SK-MEL-5 (cell line): ENCODE results near the gene NOL11. TPM values are rescaled to one million over a fixed set of nuclear protein-coding genes. Genes with fewer than 3 reads are reported as not detected.
A peak's percentile ranks its signal among the peaks of the same experiment; 100 is the strongest.
"Not testable (repeated sequence)": the region's sequence is repeated elsewhere in the genome, so short reads cannot be mapped to it uniquely, and the experiment has no call there.

Experiments used
- DNase-seq: peaks from one replicate; pipeline ENCODE4 v3.0.0-alpha.2; 2016; ENCODE audit warnings: low read depth, low spot score
- in situ Hi-C: cut with HindIII; loops from 2 replicates; pipeline ENCODE4 v1.10.0; 2016; ENCODE audit warnings: low sequenced_read_pairs, high pct_unique_total_duplicates, low pct_unique_long_range_greater_than_20kb
- total RNA-seq: library from RNA; depleted of rRNA; stranded (reverse); fragments of >200 nt; shearing (Covaris generic); gene quantifications from 2 replicates; pipeline ENCODE4 v1.2.3, GENCODE V29; 2014

The NOL11 gene
- total RNA-seq, 1 experiment from 2014 or later: 145 TPM

DNA sequence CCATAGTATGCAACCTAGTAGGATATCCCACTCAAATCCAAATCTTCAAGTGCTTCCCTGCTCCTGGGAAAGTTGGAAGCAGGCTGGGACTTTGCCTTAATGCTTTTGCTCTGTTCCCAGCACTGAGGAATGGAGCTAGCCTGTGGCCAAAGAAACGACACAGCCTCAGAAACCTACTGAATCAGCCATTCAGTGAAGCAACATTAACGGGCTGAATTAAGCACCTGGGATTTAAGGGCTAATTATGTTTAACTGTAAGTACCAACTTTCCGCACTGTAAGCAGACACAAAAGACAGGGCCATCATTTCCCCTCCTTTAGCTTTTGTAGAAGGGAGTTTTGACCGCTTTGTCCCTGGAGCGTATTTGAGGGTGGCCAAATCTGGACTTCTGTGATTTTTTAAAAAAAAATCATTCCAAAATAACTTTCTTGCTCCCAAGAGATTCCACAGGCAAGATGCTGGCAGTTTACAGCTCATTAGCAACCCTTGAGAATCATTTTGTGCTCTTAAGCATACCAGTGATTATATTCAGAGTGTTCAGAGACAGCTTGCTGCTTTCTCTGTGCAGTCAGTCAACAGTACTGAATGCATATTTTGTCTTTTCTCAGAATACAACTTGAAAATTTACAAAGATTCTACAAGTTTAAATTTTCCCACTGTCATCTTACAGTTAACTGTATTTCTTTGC is 17.6 kb upstream of the NOL11 start:
- in situ Hi-C loops: no loop called here
- DNase-seq: no peak

DNA sequence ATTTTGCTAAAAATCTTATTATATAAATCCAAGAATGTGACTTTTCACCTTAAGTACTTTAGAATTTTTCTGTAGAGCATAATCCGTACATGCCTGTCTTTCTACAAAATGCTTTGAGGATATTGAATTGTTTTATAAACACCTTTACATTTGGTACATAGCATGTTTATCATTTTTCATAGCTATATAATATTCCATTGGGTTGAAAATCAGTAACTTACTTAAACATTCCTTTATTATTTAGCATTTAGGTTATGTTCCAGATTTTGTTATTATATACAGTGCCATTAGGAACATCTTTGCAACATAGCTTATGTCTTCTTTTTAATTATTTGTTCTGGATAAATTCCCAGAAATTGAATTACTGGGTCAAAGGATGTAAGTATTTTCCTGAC is 17.0 kb upstream of the NOL11 start:
- in situ Hi-C loops: no loop called here
- no peak for DNase-seq

DNA sequence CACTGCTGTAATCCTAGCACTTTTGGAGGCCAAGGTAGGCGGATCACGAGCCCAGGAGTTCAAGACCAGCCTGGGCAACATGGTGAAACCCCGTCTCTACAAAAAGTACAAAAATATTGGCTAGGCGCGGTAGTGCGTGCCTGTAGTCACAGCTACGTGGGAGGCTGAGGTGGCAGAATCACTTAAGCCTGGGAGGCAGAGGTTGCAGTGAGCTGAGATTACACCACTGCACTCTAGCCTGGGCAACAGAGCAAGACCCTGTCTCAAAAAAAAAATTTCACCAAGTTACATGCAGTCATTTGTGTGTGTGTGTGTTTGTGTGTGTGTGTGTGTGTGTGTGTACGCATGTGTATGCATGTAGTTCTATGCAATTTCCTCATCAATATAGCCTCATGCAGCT is 14.9 kb upstream of the NOL11 start:
- in situ Hi-C loops, DNase-seq: not testable (repeated sequence)

DNA sequence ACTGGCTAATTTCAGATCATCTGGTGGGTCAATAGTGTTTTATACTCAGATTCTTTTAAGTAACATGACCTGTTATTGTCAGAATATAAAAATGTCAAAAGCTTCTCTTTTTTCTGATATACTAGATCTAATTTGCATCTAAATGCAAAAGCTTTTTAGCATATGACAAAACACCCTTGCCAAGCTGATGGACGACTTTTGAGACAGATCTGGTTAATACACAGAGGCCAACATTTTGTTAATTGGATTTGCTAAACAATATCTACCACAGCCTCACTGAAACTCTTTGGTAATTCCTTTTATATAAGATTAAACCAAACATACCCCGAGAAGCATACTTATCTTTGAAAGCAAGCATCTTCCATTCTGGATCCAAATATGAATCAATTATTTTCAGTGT is 10.3 kb upstream of the NOL11 start:
- in situ Hi-C loops: no loop called here

DNA sequence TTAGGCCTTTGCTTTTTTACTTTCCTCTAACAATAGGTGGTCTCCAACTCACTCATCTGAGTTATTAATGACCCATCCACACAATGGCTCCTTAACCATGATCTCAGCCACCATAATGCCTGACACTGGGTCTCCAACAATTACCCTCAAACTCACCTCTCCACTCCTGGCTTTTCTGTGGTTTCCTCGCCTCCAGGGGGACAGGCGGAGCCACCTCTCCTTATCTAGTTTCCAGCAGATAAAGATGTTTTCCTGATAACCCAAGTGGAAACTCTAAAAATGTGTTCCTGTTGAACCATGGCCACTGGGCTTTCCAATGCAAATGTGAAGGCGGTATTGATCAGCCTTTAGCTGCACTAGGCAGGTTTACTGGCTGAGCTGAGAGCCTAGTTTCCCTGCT is 9.4 kb upstream of the NOL11 start:
- no peak for DNase-seq
- in situ Hi-C loops: no loop called here

More for the DNA sequence above, 10.3 kb upstream of the NOL11 start:
- no peak for DNase-seq

DNA sequence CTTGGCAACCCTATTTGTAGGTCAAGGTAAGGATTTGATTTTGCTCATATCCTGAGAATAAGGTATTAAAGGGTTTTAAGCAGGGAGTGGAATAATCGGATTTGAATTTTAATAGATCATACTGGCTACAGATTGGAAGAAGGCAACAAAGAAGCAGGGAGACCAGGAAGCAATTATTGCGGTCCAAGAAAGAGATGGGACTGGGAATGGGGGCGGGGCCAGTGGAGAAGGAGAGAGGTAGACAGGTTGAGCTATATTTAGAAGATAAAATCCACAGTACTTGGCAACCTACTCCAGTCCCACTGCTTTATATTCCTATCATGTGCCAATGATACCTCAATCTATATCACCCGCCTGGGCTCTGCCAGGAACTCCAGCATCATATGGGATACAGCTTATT is 5.8 kb upstream of the NOL11 start:
- DNase-seq: no peak
- in situ Hi-C loops: no loop called here

DNA sequence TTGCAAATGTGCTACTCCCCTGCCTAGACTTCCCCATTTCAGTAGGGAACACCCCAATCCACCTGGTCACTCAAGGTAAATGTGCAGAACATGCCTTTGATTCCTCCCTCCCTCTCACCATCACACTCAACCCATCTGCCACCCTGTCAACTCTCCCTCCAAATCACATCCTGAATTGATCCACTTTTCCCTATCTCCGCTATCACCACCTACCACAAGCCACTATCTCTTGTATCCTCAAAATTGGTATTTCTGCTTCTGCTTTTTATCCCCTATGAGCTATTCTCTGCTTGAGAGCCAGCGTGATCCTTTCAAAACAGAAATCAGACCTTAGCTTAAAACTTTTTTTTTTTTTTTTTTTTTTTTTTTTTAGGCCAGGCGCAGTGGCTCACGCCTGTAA is 5.4 kb upstream of the NOL11 start:
- no peak for DNase-seq
- in situ Hi-C loops: no loop called here

DNA sequence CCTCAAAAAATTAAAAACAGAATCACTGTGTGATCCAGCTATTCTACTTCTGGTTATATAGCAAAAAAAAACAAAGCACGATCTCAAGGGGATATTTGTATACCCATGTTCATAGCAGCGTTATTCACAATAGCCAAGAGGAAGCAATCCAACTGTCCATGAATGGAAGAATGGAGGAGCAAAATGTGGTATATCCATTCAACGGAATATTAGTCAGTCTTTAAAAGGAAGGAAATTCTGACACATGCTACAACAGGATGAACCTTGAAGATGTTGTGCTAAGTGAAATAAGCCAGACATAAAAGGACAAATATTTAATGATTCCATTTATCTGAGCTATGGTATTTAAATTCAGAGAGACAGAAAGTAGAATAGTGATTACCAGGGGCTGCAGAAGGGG is 4.6 kb upstream of the NOL11 start:
- in situ Hi-C loops: no loop called here
- no peak for DNase-seq

DNA sequence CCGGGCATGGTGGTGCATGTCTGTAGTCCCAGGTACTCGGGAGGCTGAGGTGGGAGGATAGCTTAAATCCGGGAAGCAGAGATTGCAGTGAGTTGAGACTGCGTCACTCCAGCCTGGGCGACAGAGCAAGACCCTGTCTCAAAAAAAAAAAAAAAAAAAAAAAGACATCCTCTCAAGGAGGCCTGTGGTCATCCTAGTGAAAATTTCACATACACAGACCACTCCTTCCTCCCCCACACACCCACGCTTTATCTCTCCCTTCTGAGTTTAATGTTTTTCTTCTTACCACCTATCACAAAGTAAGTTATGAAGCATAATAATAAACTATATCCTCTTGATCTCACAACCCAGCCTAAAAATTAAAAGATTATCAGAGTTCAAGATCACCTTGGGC is 1.3 kb upstream of the NOL11 start:
- in situ Hi-C loops: no loop called here
- DNase-seq: no peak

DNA sequence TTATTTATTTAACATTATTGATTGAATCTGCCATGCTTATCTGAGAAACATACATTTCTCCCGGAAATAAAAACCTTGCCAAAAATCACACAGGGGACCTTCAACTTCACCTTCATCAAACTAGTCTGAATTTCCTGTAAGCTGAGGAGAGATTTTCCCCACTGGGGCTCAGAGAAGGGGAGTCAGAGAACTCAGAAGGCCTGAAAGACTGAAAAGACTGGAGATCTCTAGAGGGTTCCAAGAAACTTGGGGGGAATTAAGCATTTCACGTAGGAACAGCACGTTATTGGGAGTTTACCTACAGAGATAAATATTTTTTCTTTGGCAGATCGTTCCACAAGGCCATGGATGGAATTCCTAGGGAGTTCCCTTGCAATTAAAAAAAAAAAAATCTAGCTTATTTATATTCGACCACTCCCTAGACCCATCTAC is 528 bp upstream of the NOL11 start:
- no peak for DNase-seq
- in situ Hi-C loops: no loop called here

DNA sequence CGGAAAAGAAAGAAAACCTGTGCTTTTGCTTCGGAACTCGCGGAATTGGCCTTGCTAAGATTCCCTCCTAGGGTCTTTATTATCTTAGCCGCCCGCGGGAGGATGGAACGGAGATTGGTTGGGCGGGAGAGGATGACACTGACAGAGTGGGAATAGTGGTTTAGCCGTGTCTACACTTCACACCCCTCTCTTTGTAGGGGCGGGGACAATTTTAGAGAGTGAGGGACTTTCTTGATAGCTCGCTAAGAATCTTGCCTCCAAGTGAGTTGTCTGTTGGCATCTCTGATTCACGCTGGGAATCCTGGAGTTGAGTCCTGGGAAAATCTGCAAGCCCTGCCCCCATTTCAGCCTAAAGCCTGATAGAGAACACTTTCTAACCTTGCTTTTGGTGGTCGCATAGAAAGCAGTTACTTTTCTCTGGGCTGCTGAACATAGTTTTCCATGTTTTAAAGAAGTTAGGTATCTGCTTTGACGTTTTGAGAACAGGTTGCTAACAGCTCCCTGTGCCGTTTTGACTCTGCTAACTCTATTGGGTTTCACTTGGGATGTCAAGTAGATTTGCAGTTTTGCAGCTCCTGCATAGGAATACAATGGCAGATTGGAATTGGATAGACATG is 697 bp downstream of the NOL11 start:
- in situ Hi-C loops: no loop called here
- peak; percentile 73 for DNase-seq

DNA sequence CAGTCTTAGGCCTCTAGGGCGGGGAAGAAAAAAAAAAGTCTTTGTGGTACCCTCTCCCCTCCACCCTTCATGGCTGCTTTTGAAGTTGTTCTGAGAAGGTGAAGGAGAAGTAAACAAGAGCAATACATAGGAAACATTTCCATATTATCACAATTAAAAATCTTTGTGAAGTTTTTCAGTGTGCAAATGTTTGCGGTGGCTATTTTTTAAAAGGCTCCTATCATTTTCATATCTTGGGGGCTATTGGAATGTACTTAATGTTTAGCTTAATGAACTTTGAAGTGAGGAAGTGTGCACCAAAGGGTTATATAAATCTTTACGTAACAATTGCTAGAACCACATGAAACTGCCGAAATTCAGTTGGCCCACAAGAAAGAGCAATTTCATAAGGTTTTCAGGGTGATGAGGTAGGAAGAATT is 7.6 kb downstream of the NOL11 start:
- in situ Hi-C loops: no loop called here
- no peak for DNase-seq

DNA sequence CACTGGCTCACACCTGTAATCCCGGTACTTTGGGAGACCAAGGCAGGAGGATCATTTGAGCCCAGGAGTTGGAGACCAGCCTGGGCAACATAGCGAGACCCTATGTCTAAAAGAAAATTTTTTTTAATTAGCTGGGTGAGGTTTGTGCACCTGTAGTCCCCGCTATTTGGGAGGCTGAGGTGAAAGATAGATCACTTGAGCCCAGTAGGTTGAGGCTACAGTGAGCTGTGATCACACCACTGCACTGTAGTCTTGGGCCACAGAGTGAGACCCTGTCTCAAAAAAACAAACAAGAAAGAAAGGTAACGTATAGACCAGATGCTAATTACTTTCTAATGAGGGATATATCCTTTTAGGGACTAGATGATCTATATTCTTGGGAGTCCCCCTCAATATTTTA is 8.1 kb downstream of the NOL11 start:
- in situ Hi-C loops: no loop called here

DNA sequence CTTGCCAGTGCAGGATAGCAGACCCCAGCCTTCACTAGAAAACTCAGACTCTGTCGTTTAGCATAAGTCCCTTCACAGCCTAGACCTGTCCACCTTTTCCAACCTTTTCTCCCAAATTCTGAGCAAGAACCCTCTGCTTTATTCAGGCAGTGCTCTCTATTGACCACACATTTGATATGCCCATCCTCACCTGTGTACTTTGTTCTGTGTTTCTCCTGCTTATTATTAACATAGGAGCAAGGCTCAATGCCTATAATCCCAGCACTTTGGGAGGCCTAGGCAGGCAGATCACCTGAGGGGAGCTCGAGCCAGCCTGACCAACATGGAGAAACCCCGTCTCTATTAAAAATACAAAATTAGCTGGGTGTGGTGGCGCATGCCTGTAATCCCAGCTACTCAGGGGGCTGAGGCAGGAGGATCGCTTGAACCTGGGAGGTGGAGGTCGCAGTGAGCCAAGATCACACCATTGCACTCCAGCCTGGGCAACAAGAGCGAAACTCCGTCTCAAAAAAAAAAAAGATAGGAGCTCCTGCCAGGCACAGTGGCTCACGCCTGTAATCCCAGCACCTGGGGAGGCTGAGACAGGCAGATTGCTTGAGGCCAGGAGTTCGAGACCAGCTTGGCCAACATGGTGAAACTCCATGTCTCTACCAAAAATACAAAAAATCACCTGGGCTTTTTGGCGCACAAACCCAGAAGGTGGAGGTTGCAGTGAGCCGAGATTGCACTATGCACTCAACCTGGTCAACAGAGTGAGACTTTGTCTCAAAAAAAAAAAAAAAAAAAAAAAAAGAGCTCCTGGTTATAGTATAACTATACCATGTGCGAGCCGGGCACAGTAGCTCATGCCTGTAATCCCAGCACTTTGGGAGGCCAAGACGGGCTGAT is 9.7 kb downstream of the NOL11 start:
- in situ Hi-C loops, DNase-seq: not testable (repeated sequence)

More for the DNA sequence above, 8.1 kb downstream of the NOL11 start:
- DNase-seq: no peak

DNA sequence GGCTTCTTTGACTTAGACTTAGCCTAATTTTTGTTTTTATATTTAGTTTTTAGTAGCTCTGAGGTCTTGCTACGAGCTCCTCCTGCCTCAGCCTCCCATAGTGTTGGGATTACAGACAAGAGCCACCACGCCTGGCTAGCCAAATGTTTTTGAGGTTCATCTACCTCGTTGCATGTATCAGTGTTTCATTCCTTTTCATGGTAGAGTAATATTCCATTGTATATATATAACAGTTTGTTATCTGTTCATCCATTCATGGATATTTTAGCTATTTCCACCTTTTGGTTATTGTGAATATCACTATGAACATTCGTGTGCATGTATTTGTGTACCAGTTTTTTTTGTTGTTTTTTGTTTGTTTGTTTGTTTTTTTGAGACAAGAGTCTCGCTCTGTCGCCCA is 12.2 kb downstream of the NOL11 start:
- no peak for DNase-seq
- in situ Hi-C loops: no loop called here

DNA sequence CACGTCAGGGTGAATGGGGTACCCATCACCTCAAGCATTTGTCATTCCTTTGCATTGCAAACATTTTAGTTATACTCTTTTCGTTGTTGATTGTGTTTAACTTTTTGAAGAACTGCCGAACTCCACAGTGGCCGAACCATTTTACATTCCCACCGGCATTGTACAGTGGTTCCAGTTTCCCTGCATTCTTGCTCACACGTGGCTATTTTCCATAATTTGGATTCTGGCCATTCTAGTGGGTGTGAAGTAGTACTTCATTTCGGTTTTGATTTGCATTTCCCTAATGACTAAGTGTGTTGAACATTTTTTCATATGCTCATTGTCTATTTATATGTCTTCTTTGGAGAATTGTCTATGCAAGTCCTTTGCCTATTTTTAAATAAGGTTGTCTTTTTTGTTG is 13.0 kb downstream of the NOL11 start:
- in situ Hi-C loops: no loop called here
- no peak for DNase-seq

DNA sequence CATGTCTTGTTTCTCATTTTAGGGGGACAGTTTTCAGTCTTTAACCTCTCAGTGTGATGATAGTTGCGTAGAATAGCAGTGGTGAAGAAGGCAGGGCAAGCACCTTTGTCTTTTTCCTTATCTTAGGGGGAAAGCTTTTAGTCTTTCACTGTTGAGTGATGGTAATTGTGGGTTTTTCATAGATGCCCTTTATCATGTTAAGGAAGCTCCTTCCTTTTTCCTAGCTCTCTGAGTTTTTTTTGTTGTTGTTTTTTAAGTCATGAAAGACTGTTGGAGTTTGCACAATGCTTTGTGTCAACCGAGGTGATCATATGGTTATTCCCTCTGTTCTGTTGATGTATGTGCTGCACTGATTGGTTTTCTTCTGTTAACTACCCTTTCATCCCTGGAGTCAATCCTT is 15.7 kb downstream of the NOL11 start:
- DNase-seq: peak; percentile 37
- in situ Hi-C loops: no loop called here

DNA sequence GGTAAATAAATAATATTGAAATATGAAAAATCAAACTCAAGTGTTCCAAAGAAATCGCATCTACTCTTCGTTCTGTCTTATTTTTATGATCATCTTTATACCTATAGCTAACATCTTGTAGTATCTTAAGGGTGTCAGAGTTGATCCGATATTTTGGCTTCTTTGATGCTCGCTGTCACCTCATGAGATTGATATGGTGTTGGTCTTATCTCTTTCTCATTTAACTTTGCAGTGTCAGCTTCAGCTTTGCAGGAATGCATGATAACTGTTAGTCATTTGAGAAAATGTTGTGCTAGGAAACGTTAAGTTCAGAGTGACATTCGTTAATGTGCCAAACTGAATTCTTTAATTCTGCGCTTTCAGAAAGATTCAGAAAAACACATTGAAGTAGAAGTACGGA is 19.4 kb downstream of the NOL11 start:
- in situ Hi-C loops: no loop called here
- no peak for DNase-seq

DNA sequence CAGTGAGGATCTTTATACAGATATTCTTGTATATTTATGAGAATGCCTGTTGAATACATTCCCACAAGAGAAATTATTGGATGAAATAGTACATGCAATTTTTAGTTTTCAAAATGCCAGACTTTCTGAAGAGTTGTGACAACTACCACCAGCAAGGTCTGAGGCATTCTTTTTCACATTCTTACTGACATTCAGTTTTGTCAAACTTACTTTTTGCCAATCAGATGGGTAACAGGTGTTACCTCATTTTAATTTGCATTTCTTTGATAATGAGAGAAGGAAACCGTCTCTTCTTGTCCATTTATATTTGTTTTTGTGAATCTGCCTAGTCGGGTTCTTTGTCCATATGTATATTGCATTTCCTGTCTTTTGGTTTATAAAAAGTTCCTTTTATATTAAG is 24.3 kb downstream of the NOL11 start:
- DNase-seq: no peak
- in situ Hi-C loops: no loop called here
